ENCODE results near the gene SLC38A8. TPM values are rescaled to one million over a fixed set of nuclear protein-coding genes. Genes with fewer than 3 reads are reported as not detected.

Gene SLC38A8
- total RNA-seq, 3 donors from 2014 or later: not detected

DNA sequence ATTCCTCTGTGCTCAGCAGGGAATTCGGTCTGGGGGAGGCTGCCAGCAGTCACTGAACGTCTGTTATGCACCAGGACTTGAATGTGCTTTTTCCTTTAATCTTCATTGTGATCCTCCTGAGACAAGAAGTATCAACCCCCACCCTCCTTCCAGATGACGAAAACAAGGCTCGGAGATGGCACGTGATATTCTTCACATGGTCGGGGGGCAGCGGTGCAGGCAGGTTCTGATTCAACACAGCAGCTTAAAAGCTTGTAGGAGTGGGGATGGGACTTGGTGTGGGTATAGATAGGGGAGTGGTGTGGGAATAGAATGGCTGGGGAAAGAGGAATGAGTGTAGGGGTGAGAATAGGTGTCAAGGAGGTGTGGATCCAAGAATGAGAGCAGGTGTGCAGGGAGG lies 68.1 kb downstream of the SLC38A8 start:
- H3K27me3 ChIP-seq: no peaks in the 10 kb centered on the region
- no peak overlapping the region for H3K27ac ChIP-seq
- H3K36me3 ChIP-seq: no peaks in the 10 kb centered on the region
- H3K4me1 ChIP-seq: no peaks in the 10 kb centered on the region
- TF ChIP-seq, protein P1, sequence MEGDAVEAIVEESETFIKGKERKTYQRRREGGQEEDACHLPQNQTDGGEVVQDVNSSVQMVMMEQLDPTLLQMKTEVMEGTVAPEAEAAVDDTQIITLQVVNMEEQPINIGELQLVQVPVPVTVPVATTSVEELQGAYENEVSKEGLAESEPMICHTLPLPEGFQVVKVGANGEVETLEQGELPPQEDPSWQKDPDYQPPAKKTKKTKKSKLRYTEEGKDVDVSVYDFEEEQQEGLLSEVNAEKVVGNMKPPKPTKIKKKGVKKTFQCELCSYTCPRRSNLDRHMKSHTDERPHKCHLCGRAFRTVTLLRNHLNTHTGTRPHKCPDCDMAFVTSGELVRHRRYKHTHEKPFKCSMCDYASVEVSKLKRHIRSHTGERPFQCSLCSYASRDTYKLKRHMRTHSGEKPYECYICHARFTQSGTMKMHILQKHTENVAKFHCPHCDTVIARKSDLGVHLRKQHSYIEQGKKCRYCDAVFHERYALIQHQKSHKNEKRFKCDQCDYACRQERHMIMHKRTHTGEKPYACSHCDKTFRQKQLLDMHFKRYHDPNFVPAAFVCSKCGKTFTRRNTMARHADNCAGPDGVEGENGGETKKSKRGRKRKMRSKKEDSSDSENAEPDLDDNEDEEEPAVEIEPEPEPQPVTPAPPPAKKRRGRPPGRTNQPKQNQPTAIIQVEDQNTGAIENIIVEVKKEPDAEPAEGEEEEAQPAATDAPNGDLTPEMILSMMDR (IDR thresholded peaks at IDR 0.05): no peak
- intact Hi-C loops (cut with DNase I; ENCODE audit: low total_unique reads): no loop called here
- no peak for DNase-seq (ENCODE audit: low spot score in 2 of 2)
- peaks cover 0 to 7% of the 10 kb centered on the region in 2 donors for H3K9me3 ChIP-seq
- no peak overlapping the region for H3K4me3 ChIP-seq

DNA sequence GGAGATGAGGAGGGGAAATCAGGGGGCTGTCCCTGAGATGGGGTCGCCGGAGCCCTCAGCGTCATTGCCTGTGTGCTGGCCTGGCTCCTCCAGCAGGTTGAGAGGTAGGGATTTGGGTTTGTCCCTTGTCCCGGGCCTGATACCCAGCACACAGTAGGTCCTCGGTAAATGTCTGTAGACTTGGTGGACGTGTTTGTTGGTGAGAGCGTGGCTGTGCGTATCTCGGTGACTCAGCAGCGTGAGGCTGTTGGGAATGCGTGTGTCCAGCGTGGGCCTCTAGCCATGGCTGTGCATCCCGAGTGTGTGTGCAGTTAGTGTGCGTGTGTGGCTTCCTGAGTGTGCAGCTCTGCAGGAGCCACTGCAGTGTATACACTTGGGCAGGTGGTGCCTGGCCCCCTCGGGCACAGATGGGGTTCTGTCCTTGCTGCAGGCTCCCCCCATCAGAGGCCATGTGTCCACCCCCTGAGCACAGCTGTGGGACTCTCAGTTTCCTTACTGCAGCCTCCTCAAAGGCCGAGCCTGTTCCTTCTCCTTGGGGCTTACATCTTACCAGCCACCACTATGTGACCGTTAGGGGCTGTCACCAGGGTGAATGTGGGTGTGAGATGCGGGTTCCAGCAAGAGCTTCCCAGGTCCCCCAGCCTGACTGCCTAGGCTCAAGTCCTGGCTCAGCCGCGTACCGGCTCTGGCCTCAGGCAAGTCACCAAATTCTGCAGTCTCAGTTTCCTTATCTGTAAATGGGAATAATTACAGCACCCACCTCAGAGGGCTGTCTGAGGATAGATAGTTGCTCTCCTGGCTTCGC lies 68.8 kb downstream of the SLC38A8 start:
- H3K27ac ChIP-seq: no peak overlapping the region
- H3K9me3 ChIP-seq: peaks cover 0 to 7% of the 10 kb centered on the region in 2 donors
- H3K27me3 ChIP-seq: no peaks in the 10 kb centered on the region
- TF ChIP-seq POLR2AphosphoS5 (IDR thresholded peaks at IDR 0.05): no peak
- no peak for TF ChIP-seq POLR2A (IDR thresholded peaks at IDR 0.05)
- TF ChIP-seq, protein P1 (IDR thresholded peaks at IDR 0.05): no peak
- intact Hi-C loops (cut with DNase I; ENCODE audit: low total_unique reads): no loop called here
- no peak overlapping the region for H3K4me3 ChIP-seq
- H3K4me1 ChIP-seq: no peaks in the 10 kb centered on the region
- DNase-seq (ENCODE audit: low spot score in 2 of 2): no peak
- H3K36me3 ChIP-seq: no peaks in the 10 kb centered on the region

DNA sequence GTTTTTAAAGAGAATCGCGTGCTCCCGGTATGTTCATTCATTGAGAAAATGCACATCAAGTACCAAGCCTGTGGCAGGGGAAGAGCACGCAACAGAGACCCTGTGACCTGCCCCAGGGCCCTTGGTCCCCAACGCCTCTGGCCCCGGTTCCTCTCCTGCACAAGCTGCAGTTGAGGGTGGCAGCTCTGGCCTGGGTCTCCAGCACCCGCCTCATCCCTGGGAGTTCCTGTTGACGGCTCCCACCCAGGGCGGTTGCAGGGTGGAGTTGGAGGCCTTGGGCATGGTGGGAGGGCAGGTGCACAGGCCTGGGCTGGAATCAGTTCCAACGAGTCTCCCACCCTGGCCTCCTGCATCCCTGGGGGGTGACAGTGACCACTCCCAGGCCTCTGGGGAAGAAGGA lies 69.5 kb downstream of the SLC38A8 start:
- peaks cover 0 to 1% of the 10 kb centered on the region in 2 donors for H3K9me3 ChIP-seq
- H3K36me3 ChIP-seq: no peaks in the 10 kb centered on the region
- no peak for DNase-seq (ENCODE audit: low spot score in 2 of 2)
- TF ChIP-seq POLR2A (IDR thresholded peaks at IDR 0.05): no peak
- TF ChIP-seq, protein P1 (IDR thresholded peaks at IDR 0.05): no peak
- no peak for TF ChIP-seq POLR2AphosphoS5 (IDR thresholded peaks at IDR 0.05)
- intact Hi-C loops (cut with DNase I; ENCODE audit: low total_unique reads): no loop called here
- H3K27ac ChIP-seq: no peak overlapping the region
- H3K27me3 ChIP-seq: no peaks in the 10 kb centered on the region
- H3K4me1 ChIP-seq: no peaks in the 10 kb centered on the region
- no peak overlapping the region for H3K4me3 ChIP-seq

DNA sequence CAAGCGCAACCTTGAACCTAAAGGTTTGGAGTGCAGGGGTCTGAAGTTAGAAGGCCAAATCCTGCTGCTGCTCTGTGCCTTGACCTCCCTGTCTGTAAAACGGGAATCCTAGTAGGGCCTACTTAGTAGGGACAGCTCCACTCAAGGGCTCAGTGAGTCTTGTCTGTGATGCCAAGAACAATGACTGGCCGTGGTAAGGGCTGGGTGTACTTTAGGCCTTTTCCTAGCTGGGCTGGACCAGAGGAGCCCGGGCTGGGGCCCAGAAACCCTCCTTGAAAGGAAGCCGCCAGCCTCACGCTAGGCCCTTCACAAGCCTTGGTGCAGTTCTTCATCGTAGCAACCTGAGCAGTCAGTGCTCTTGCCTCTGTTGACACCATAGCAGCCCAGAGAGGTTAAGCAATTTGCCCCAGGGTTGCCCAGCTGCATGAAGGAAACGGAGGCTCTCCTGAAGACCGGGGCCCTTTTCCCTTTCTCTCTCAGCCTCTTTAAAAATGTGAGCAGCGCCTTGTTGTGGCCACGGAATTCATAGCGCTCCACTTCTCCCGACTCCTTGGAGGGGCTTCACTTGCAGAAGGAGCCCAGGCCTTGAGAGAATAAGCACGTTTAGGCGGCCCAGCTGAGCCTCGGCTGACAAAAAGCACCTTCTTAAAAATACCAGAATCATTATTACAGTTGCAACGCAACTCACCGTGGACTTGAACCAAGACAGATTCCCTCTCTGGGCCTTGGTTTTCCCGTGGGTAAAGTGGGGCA lies 70.2 kb downstream of the SLC38A8 start:
- H3K4me1 ChIP-seq: no peaks in the 10 kb centered on the region
- no peaks in the 10 kb centered on the region for H3K27me3 ChIP-seq
- no peaks in the 10 kb centered on the region for H3K9me3 ChIP-seq
- DNase-seq (ENCODE audit: low spot score in 2 of 2): no peak
- H3K4me3 ChIP-seq: no peak overlapping the region
- H3K36me3 ChIP-seq: no peaks in the 10 kb centered on the region
- intact Hi-C loops (cut with DNase I; ENCODE audit: low total_unique reads): no loop called here
- TF ChIP-seq POLR2AphosphoS5 (IDR thresholded peaks at IDR 0.05) (no peak), POLR2A (IDR thresholded peaks at IDR 0.05) (no peak)
- TF ChIP-seq, protein P1 (IDR thresholded peaks at IDR 0.05): no peak
- H3K27ac ChIP-seq: no peak overlapping the region
